GM18951 (cell line): ENCODE data around the gene GRIK4.
"Not testable (repeated sequence)": the region's sequence is repeated elsewhere in the genome, so short reads cannot be mapped to it uniquely, and the experiment has no call there.

Experiments used
- POLR2A ChIP-seq: IDR thresholded peaks from 4 replicates; pipeline ENCODE4 v1.6.1; 2011; ENCODE audit warnings: mild to moderate bottlenecking; ENCODE audit not compliant: insufficient read length, insufficient read depth; ENCODE audit errors: extremely low read depth
- in situ Hi-C: fragments of 300-500 bp; cut with MboI; formaldehyde crosslinking; loops from one replicate; pipeline ENCODE4 v1.12.0; 2022; ENCODE audit warnings: low sequenced_read_pairs, mixed read lengths, inconsistent platforms; ENCODE audit not compliant: unreplicated experiment

GRIK4 gene

GRCh38 chr11:120988603-120989002, 477.1 kb downstream of the GRIK4 start:
- TF ChIP-seq POLR2A = no peak
- in situ Hi-C loops = no loop called here

- in situ Hi-C loops = no loop called here
- TF ChIP-seq POLR2A = no peak
These were observed 480.5 kb downstream of the GRIK4 start for GRCh38 chr11:120991830-120992686.

- in situ Hi-C loops = no loop called here
- no peak for TF ChIP-seq POLR2A
These were observed 482.7 kb downstream of the GRIK4 start for GRCh38 chr11:120994091-120994859.

- in situ Hi-C loops = no loop called here
- no peak for TF ChIP-seq POLR2A
These were observed 483.6 kb downstream of the GRIK4 start for GRCh38 chr11:120995184-120995583.

GRCh38 chr11:120996973-120997372, 485.4 kb downstream of the GRIK4 start:
- TF ChIP-seq POLR2A = no peak
- in situ Hi-C loops = no loop called here

GRCh38 chr11:120998581-120998980, 487.0 kb downstream of the GRIK4 start:
- TF ChIP-seq POLR2A = no peak
- in situ Hi-C loops = no loop called here

- TF ChIP-seq POLR2A = no peak
- in situ Hi-C loops = no loop called here
These were observed 492.8 kb downstream of the GRIK4 start for GRCh38 chr11:121004206-121004840.

GRCh38 chr11:121006922-121007321, 495.4 kb downstream of the GRIK4 start:
- in situ Hi-C loops = no loop called here
- TF ChIP-seq POLR2A = no peak

GRCh38 chr11:121008551-121008950, 497.0 kb downstream of the GRIK4 start:
- TF ChIP-seq POLR2A = no peak
- in situ Hi-C loops = no loop called here

- no peak for TF ChIP-seq POLR2A
- in situ Hi-C loops = no loop called here
These were observed 500.5 kb downstream of the GRIK4 start for GRCh38 chr11:121012091-121012490.

- TF ChIP-seq POLR2A = no peak
- in situ Hi-C loops = no loop called here
These were observed 507.2 kb downstream of the GRIK4 start for GRCh38 chr11:121018746-121019145.

GRCh38 chr11:121021718-121022117, 510.2 kb downstream of the GRIK4 start:
- in situ Hi-C loops = not testable (repeated sequence)

- TF ChIP-seq POLR2A = peak; percentile 73
- in situ Hi-C loops = no loop called here
These were observed 512.6 kb downstream of the GRIK4 start, which contains the start of gene TBCEL for GRCh38 chr11:121023848-121024751. Gene TBCEL, plus strand, starts transcription at chr11:121024102. Its CDS starts 21,589 bp downstream, at chr11:121045691.

- no peak for TF ChIP-seq POLR2A
- in situ Hi-C loops = no loop called here
These were observed 513.4 kb downstream of the GRIK4 start for GRCh38 chr11:121024989-121025388.
